ENCODE data around the gene LRRC8C.

GRCh38 chr1:89735479-89735878 is 102.6 kb downstream of the LRRC8C start:
- TF ChIP-seq CTCF (IDR thresholded peaks at IDR 0.05) (no peak), POLR2A (IDR thresholded peaks at IDR 0.05) (no peak)
